ENCODE measurements around the gene CDK5RAP2. TPM values are rescaled to one million over a fixed set of nuclear protein-coding genes. Genes with fewer than 3 reads are reported as not detected.

Gene CDK5RAP2
- total RNA-seq, 2 donors from 2014 or later: 31.9 to 45.8 TPM

DNA sequence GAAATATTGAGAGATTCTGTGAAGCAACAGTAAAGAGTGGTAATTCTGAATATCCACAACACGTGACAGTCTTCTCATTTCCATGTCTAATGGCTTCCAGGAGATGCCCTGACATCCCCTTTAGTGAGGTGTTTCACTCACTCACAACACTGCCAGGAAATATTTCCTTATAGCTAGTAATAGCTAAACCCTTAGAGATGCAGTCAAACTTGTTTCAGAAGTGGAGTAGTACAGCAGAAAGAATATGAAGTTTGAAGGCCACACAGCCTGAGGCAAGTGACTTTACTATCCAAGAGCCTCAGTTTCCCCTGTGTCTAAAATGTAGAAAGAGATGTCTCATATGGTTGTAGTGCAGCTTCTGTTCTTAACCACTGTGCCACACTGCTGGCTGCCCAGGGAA lies 139.2 kb downstream of the CDK5RAP2 start:
- TF ChIP-seq, protein P1, sequence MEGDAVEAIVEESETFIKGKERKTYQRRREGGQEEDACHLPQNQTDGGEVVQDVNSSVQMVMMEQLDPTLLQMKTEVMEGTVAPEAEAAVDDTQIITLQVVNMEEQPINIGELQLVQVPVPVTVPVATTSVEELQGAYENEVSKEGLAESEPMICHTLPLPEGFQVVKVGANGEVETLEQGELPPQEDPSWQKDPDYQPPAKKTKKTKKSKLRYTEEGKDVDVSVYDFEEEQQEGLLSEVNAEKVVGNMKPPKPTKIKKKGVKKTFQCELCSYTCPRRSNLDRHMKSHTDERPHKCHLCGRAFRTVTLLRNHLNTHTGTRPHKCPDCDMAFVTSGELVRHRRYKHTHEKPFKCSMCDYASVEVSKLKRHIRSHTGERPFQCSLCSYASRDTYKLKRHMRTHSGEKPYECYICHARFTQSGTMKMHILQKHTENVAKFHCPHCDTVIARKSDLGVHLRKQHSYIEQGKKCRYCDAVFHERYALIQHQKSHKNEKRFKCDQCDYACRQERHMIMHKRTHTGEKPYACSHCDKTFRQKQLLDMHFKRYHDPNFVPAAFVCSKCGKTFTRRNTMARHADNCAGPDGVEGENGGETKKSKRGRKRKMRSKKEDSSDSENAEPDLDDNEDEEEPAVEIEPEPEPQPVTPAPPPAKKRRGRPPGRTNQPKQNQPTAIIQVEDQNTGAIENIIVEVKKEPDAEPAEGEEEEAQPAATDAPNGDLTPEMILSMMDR (IDR thresholded peaks at IDR 0.05): no peak
- Histone ChIP-seq H3K27me3 (no peaks in the 10 kb centered on the region), H3K9me3 (no peaks in the 10 kb centered on the region), H3K27ac (no peak overlapping the region), H3K9ac (ENCODE audit: low read depth in 2 of 2, low read length in 2 of 2) (no peak overlapping the region), H3K4me3 (no peak overlapping the region), H3K36me3 (no peaks in the 10 kb centered on the region), H3K4me1 (no peaks in the 10 kb centered on the region)
- DNase-seq: no peak
- intact Hi-C loops (cut with DNase I): no loop called here

DNA sequence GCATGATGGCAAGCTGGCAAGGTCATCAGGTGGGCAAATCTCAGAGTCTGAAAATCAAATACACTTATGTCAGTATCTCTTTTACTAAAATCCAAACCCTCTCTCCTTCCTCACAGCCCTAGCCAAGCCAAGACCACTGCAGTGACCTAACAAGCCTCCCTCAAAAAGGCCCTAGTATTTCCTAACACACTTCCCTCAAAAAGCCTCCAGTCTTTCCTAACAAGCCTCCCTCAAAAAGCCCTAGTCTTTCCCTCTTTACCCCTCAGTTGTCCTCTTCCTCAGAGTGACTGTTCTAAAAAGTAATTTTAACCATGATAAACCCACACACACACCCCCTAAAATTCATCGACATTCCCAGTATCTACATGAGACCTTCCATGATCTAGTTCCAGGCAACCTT lies 140.0 kb downstream of the CDK5RAP2 start:
- Histone ChIP-seq H3K9me3 (no peaks in the 10 kb centered on the region), H3K27ac (no peak overlapping the region), H3K27me3 (no peaks in the 10 kb centered on the region), H3K9ac (ENCODE audit: low read depth in 2 of 2, low read length in 2 of 2) (no peak overlapping the region), H3K4me3 (no peak overlapping the region), H3K36me3 (no peaks in the 10 kb centered on the region), H3K4me1 (no peaks in the 10 kb centered on the region)
- intact Hi-C loops (cut with DNase I): no loop called here
- DNase-seq: no peak
- TF ChIP-seq, protein P1 (IDR thresholded peaks at IDR 0.05): no peak

DNA sequence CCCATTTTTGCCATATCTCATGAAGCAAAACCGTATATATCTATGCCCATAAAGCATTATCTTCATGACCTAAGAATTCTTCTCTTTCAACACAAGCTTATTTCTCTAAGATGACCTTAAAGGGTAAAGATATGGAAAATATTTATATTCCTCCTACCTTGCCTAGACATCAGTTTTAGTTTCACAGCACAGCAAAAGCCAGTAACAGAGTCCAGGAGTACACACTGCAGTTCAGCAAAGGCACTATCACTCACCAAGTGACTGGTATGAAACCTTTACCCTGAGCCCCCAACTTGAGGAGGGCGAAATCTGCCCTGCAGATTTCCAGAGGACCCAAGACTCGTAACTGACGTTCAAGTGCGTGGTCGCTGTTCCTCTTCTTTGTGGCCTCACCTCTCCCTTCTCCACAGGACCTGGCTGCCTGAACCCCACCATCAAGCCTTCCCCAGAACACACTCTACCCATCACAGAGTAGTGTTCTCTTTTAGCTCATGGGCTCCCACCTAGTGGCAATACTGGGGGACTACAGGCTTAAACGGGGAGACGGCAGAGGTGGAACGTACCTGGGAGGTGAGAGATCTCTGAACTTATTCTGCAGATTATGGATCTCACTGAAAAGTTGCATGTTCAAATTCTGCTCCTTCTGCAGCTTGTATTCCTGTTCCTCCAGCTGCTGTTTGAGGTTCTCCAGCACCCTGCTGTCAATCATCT lies 141.0 kb downstream of the CDK5RAP2 start:
- TF ChIP-seq, protein P1 (IDR thresholded peaks at IDR 0.05): no peak
- Histone ChIP-seq H3K9ac (ENCODE audit: low read depth in 2 of 2, low read length in 2 of 2) (no peak overlapping the region), H3K27me3 (no peaks in the 10 kb centered on the region), H3K27ac (no peak overlapping the region), H3K9me3 (no peaks in the 10 kb centered on the region), H3K4me3 (no peak overlapping the region), H3K36me3 (no peaks in the 10 kb centered on the region), H3K4me1 (no peaks in the 10 kb centered on the region)
- intact Hi-C loops (cut with DNase I): no loop called here
- DNase-seq: no peak

DNA sequence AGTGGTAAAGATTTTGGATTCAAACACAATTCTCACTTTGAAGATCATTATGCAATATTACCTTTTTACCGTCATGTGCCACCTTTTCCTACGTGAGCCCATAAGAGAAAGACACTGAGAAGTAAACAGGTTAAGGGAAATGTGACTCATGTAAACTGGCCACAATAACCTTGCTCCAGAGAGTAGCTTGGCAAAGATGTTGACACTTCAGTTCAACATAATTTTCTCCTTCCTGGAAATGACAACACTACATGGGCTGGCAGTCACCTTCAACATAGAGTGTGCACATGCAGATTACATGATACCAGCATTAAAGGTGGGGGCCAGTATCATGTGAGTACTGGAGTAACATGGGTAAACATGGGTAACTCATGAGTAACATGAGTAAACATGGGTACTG lies 141.9 kb downstream of the CDK5RAP2 start:
- Histone ChIP-seq H3K4me1 (no peaks in the 10 kb centered on the region), H3K9me3 (no peaks in the 10 kb centered on the region), H3K27me3 (no peaks in the 10 kb centered on the region), H3K9ac (ENCODE audit: low read depth in 2 of 2, low read length in 2 of 2) (no peak overlapping the region), H3K27ac (no peak overlapping the region), H3K4me3 (no peak overlapping the region), H3K36me3 (no peaks in the 10 kb centered on the region)
- DNase-seq: no peak
- TF ChIP-seq, protein P1 (IDR thresholded peaks at IDR 0.05): no peak
- intact Hi-C loops (cut with DNase I): no loop called here

DNA sequence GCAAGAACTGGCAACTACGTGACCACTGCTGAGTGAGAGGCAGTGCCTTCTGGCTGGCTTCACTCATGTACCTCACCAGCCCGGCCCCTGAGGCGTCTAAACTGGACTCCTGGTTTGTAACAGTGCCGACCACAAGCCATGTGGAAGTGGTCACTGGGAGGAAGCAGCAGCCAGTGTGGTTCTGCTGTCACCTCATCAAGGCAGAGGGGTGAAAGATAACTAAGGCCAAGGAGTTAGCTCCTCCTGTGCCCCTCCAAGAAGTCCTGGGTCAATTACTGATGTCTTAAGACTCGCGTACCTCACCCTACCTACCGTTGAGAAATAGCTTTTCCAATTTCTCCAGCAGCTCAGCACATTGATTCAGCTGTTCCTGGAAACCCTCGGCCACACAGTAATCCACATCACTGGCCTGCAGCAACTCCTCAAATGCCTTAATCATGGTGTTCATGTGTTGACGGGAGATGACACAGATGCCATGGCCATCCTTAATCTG lies 142.9 kb downstream of the CDK5RAP2 start:
- intact Hi-C loops (cut with DNase I): no loop called here
- no peak for DNase-seq
- Histone ChIP-seq H3K27ac (no peak overlapping the region), H3K4me3 (no peak overlapping the region), H3K4me1 (no peaks in the 10 kb centered on the region), H3K9me3 (no peaks in the 10 kb centered on the region), H3K36me3 (no peaks in the 10 kb centered on the region), H3K9ac (ENCODE audit: low read depth in 2 of 2, low read length in 2 of 2) (no peak overlapping the region), H3K27me3 (no peaks in the 10 kb centered on the region)
- TF ChIP-seq, protein P1 (IDR thresholded peaks at IDR 0.05): no peak
